K562 (cell line): ENCODE results near the gene WDFY2. TPM values are rescaled to one million over a fixed set of nuclear protein-coding genes. Genes with fewer than 3 reads are reported as not detected.
A peak's percentile ranks its signal among the peaks of the same experiment; 100 is the strongest.

Experiments used
- EP300 ChIP-seq: IDR thresholded peaks from 2 replicates; pipeline ENCODE4 v1.6.1; 2012; ENCODE audit warnings: low read length, improper control_type of control experiment
- FOXA1 ChIP-seq: fragments of 450-650 bp; IDR thresholded peaks from 2 replicates; pipeline ENCODE4 v1.6.1; 2016; ENCODE audit warnings: mild to moderate bottlenecking, borderline replicate concordance
- FOXK2 ChIP-seq, 2 experiments: fragments of 450-650 bp; IDR thresholded peaks in 1 of 2; conservative IDR thresholded peaks in 1 of 2; 2 replicates each; pipeline ENCODE4 v1.6.1; 2016; ENCODE audit warnings: low read depth in 2 of 2, mild to moderate bottlenecking in 1 of 2
- HIVEP1 ChIP-seq: fragments of 250-450 bp; sonication (Bioruptor Pico); IDR thresholded peaks from 2 replicates; pipeline ENCODE4 v1.4.0; 2020; ENCODE audit warnings: mild to moderate bottlenecking
- JUND ChIP-seq, 2 experiments: IDR thresholded peaks; 2 replicates in 1 of 2; 3 replicates in 1 of 2; pipeline ENCODE4 v1.6.1; 2011; ENCODE audit warnings: borderline replicate concordance in 2 of 2, low read depth in 2 of 2, low read length in 2 of 2, improper control_type of control experiment in 1 of 2, missing biosample characterization in 1 of 2, missing genetic modification characterization in 1 of 2, missing genetic modification reagents in 1 of 2
- L3MBTL2 ChIP-seq: fragments of 450-650 bp; IDR thresholded peaks from 2 replicates; pipeline ENCODE4 v1.6.1; 2016; ENCODE audit warnings: mild to moderate bottlenecking, moderate library complexity
- PHTF2 ChIP-seq: fragments of 250-450 bp; sonication (Bioruptor Pico); IDR thresholded peaks from 2 replicates; pipeline ENCODE4 v1.5.0; 2021; ENCODE audit warnings: mild to moderate bottlenecking
- SP1 ChIP-seq: sonication (generic); formaldehyde crosslinking; IDR thresholded peaks from 2 replicates; pipeline ENCODE4 v1.8.1; 2022; ENCODE audit warnings: mild to moderate bottlenecking, missing genetic modification reagents
- ZBTB17 ChIP-seq: fragments of 450-650 bp; formaldehyde crosslinking; IDR thresholded peaks from 2 replicates; pipeline ENCODE4 v1.4.0; 2020; ENCODE audit warnings: mild to moderate bottlenecking
- ZFX ChIP-seq: sonication (generic); formaldehyde crosslinking; IDR thresholded peaks from 2 replicates; pipeline ENCODE4 v1.8.0; 2022; ENCODE audit warnings: mild to moderate bottlenecking, missing genetic modification reagents, moderate library complexity
- ZNF197 ChIP-seq: fragments of 200-800 bp; sonication (Bioruptor generic); IDR thresholded peaks from 2 replicates; pipeline ENCODE4 v1.6.1; 2016; ENCODE audit warnings: low read depth, missing genetic modification characterization, missing compliant biosample characterization
- polyA plus RNA-seq, 8 experiments: library from polyadenylated mRNA; depleted of rRNA in 4 of 8; stranded (reverse) in 5 of 8; unstranded in 3 of 8; fragments of >200 nt; fragmentation: Nextera tagmentation in 2 of 8; fragmentation: Illumina TruSeq in 1 of 8; extraction: Ambion mirVana in 2 of 8; extraction: Trizol in 1 of 8; gene quantifications; 2 replicates each; pipeline versions ENCODE4 v1.2.1 to v1.2.3, GENCODE V29; 2011 to 2014; ENCODE audit warnings: inconsistent platforms in 1 of 8, missing spikeins in 1 of 8
- total RNA-seq, 7 experiments: library from RNA; depleted of rRNA in 6 of 7; stranded (reverse); fragments of >200 nt in 6 of 7; fragmentation: Illumina TruSeq in 2 of 7; extraction: Trizol in 2 of 7; gene quantifications; 2 replicates each; pipeline versions ENCODE4 v1.2.1 to v1.2.3, GENCODE V29; 2011 to 2021; ENCODE audit warnings: low replicate concordance in 1 of 7
- TF ChIP-seq, protein P1 (sequence below): fragments of 450-650 bp; formaldehyde crosslinking; IDR thresholded peaks from 2 replicates; pipeline ENCODE4 v1.4.0; 2020; ENCODE audit warnings: mild to moderate bottlenecking, moderate library complexity
- TF ChIP-seq, protein P2 (sequence below), 2 experiments: fragments of 450-650 bp; IDR thresholded peaks; 2 replicates each; pipeline ENCODE4 v1.6.1; 2018; ENCODE audit warnings: mild to moderate bottlenecking in 2 of 2, low read depth in 1 of 2; ENCODE audit not compliant: partially characterized antibody in 2 of 2
- TF ChIP-seq, protein P3 (sequence below): sonication (generic); IDR thresholded peaks from 2 replicates; pipeline ENCODE4 v1.6.1; 2016
- TF ChIP-seq, protein P4 (sequence below): fragments of 250-450 bp; sonication (Bioruptor Pico); IDR thresholded peaks from 2 replicates; pipeline ENCODE4 v1.5.0; 2020; ENCODE audit warnings: mild to moderate bottlenecking, borderline replicate concordance

The WDFY2 gene
- total and polyA plus RNA-seq, 9 of the 15 experiments (the other 6 are each of a cell fraction or from before 2014, with no cell fraction given), result 0.66 to 6.4 (median 4.4) TPM

DNA sequence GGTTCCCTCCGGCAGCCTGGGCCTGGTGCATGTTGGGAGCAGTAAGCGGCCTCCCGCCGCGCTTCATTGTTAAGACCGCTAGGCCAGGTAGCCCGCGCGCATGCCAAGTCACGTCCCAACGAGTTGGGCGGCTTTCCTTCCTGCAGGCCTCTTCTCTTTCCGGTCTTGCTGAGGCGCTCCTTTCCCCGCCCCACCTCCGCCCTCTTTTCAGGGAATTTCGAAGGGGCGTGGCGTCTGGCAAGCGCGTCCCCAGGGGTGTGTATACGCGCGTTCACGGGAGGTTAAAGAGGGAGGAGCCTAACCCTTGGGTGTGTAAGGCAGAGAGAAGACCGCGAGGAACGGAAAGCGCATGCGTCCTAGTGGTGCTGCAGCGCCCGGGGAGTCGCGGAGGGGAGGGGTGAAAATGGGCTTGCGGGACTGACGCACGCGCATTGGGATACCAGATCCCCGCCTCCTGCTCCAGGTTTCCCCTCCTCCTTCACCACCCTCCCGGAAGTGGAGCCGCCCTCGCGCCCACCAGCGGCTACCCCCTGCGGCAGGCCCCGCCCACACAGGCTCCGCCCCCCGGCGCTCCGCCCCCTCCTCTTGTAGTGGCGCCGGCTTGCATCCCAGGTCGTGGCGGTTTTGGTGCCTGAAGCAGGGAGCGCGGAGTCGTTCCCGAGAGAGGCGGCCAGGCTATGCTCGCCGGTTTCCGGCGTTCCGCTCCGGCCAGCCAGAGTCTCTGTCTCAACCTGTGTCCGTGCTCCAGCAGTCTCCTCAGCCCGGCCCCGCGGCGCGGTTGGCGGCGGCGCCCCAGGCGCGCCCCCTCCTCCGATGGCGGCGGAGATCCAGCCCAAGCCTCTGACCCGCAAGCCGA lies at the start of gene WDFY2 (continued):
- TF ChIP-seq, protein P1, sequence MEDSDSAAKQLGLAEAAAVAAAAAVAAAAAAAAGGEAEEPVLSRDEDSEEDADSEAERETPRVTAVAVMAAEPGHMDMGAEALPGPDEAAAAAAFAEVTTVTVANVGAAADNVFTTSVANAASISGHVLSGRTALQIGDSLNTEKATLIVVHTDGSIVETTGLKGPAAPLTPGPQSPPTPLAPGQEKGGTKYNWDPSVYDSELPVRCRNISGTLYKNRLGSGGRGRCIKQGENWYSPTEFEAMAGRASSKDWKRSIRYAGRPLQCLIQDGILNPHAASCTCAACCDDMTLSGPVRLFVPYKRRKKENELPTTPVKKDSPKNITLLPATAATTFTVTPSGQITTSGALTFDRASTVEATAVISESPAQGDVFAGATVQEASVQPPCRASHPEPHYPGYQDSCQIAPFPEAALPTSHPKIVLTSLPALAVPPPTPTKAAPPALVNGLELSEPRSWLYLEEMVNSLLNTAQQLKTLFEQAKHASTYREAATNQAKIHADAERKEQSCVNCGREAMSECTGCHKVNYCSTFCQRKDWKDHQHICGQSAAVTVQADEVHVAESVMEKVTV, result no peak
- no peak for TF ChIP-seq PHTF2 (CRISPR knock-in tag)
- TF ChIP-seq SP1 (CRISPR knock-in tag), result peak; percentile 91
- TF ChIP-seq, protein P2, sequence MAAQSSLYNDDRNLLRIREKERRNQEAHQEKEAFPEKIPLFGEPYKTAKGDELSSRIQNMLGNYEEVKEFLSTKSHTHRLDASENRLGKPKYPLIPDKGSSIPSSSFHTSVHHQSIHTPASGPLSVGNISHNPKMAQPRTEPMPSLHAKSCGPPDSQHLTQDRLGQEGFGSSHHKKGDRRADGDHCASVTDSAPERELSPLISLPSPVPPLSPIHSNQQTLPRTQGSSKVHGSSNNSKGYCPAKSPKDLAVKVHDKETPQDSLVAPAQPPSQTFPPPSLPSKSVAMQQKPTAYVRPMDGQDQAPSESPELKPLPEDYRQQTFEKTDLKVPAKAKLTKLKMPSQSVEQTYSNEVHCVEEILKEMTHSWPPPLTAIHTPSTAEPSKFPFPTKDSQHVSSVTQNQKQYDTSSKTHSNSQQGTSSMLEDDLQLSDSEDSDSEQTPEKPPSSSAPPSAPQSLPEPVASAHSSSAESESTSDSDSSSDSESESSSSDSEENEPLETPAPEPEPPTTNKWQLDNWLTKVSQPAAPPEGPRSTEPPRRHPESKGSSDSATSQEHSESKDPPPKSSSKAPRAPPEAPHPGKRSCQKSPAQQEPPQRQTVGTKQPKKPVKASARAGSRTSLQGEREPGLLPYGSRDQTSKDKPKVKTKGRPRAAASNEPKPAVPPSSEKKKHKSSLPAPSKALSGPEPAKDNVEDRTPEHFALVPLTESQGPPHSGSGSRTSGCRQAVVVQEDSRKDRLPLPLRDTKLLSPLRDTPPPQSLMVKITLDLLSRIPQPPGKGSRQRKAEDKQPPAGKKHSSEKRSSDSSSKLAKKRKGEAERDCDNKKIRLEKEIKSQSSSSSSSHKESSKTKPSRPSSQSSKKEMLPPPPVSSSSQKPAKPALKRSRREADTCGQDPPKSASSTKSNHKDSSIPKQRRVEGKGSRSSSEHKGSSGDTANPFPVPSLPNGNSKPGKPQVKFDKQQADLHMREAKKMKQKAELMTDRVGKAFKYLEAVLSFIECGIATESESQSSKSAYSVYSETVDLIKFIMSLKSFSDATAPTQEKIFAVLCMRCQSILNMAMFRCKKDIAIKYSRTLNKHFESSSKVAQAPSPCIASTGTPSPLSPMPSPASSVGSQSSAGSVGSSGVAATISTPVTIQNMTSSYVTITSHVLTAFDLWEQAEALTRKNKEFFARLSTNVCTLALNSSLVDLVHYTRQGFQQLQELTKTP (IDR thresholded peaks at IDR 0.05; ENCODE audit: low read depth in 1 of 2, partially characterized antibody in 2 of 2), result peak in 1 of 2 experiments; percentile 95
- peak; percentile 95 for TF ChIP-seq ZFX (CRISPR knock-in tag)
- TF ChIP-seq FOXK2 (conservative IDR thresholded peaks at IDR 0.05 in 1 of 2, IDR thresholded peaks at IDR 0.05 in 1 of 2; ENCODE audit: low read depth in 2 of 2), result peak; percentile 78 to 83
- no peak for TF ChIP-seq ZNF197 (CRISPR knock-in tag)
- TF ChIP-seq FOXA1, result no peak
- TF ChIP-seq, protein P3, sequence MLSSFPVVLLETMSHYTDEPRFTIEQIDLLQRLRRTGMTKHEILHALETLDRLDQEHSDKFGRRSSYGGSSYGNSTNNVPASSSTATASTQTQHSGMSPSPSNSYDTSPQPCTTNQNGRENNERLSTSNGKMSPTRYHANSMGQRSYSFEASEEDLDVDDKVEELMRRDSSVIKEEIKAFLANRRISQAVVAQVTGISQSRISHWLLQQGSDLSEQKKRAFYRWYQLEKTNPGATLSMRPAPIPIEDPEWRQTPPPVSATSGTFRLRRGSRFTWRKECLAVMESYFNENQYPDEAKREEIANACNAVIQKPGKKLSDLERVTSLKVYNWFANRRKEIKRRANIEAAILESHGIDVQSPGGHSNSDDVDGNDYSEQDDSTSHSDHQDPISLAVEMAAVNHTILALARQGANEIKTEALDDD, result peak; percentile 54; the same call in 1 of the 2 replicates
- TF ChIP-seq ZBTB17 (CRISPR knock-in tag), result 0 out of 2 replicates have a peak, but pooled peaks have one; percentile 30
- TF ChIP-seq, protein P4, sequence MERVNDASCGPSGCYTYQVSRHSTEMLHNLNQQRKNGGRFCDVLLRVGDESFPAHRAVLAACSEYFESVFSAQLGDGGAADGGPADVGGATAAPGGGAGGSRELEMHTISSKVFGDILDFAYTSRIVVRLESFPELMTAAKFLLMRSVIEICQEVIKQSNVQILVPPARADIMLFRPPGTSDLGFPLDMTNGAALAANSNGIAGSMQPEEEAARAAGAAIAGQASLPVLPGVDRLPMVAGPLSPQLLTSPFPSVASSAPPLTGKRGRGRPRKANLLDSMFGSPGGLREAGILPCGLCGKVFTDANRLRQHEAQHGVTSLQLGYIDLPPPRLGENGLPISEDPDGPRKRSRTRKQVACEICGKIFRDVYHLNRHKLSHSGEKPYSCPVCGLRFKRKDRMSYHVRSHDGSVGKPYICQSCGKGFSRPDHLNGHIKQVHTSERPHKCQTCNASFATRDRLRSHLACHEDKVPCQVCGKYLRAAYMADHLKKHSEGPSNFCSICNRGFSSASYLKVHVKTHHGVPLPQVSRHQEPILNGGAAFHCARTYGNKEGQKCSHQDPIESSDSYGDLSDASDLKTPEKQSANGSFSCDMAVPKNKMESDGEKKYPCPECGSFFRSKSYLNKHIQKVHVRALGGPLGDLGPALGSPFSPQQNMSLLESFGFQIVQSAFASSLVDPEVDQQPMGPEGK (CRISPR knock-in tag), result no peak
- TF ChIP-seq EP300, result peak; percentile 28; the same call in 1 of the 2 replicates
- TF ChIP-seq JUND (IDR thresholded peaks at IDR 0.05; ENCODE audit: borderline replicate concordance, low read depth, low read length), result peak; percentile 48; the same call in 1 of the 2 replicates
- TF ChIP-seq JUND (tag; IDR thresholded peaks at IDR 0.05; ENCODE audit: borderline replicate concordance, low read depth, low read length), result no peak; the same call in 2 of the 3 replicates
- TF ChIP-seq L3MBTL2, result peak; percentile 54
- 0 out of 2 replicates have a peak, but pooled peaks have one; percentile 11 for TF ChIP-seq HIVEP1 (CRISPR knock-in tag)
